HL-60 (cell line): ENCODE data around the gene LDB2.

Experiments
- GABPA ChIP-seq: IDR thresholded peaks from 2 replicates; pipeline ENCODE4 v1.6.1; 2012; ENCODE audit warnings: low read depth
- TF ChIP-seq, protein P1 (sequence below): IDR thresholded peaks from one replicate; pipeline ENCODE4 v1.5.1; 2011; ENCODE audit warnings: low read length, control low read depth, inconsistent platforms; ENCODE audit not compliant: insufficient read depth

DNA sequence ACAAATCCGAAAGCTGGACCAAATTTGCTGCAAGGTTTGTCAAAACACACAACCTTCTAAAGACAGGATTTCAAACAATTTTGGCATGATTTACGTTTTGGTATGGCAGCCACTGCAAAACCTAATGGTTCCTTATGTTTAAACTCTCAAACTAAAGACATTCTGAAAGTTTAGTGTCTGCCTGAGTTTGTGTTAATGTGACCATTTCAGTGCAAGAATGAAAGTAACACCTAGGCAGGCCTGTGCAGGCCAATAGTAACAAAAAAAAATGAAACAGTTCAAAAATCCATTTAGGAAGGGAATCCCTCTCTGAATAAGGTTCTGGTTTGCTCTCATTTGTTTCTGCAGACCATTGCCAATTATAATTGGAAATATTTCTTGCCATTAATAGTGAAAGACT lies 1.9 kb upstream of the LDB2 start:
- TF ChIP-seq, protein P1, sequence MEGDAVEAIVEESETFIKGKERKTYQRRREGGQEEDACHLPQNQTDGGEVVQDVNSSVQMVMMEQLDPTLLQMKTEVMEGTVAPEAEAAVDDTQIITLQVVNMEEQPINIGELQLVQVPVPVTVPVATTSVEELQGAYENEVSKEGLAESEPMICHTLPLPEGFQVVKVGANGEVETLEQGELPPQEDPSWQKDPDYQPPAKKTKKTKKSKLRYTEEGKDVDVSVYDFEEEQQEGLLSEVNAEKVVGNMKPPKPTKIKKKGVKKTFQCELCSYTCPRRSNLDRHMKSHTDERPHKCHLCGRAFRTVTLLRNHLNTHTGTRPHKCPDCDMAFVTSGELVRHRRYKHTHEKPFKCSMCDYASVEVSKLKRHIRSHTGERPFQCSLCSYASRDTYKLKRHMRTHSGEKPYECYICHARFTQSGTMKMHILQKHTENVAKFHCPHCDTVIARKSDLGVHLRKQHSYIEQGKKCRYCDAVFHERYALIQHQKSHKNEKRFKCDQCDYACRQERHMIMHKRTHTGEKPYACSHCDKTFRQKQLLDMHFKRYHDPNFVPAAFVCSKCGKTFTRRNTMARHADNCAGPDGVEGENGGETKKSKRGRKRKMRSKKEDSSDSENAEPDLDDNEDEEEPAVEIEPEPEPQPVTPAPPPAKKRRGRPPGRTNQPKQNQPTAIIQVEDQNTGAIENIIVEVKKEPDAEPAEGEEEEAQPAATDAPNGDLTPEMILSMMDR = no peak
- TF ChIP-seq GABPA = no peak
